ENCODE measurements around the gene MAF. TPM values are rescaled to one million over a fixed set of nuclear protein-coding genes. Genes with fewer than 3 reads are reported as not detected.

Gene MAF
- total RNA-seq, 1 experiment from 2014 or later = 0.06 TPM

DNA sequence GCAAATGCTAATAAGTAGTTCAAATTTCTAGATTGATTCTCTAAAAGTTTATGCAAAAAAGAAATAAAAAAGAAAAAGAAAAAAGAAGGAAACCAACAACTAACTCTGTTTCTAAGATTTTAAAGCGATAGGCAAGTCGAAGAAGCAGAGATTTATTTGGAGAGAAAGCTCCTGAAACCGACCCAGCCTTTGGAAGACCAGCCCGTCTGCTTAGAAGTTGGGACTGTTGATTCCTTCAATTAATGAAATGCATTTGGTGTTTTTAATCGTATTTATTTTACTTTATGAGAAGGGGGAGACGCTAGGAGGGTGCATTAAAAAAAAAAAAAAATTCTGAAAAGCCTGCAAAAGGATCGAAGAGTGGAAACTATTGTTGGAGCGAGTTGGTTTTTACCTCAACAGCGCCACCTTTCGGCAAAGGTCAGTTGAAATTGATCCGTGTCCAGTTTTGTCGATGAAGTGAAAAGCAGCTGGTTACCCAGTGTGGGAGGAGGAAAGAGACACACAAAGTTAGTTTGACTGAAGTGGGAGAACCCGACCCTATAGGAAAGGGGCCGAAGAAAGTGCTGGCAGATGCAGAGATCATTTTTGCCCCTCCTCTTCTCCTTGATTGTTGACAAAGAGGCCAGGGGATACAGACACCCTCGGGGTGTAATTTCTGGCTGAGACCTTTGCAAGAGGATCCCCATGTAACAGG, 1.5 kb upstream of the MAF start:
- H3K4me3 ChIP-seq (ENCODE audit: low read depth, low read length, poor library complexity, severe bottlenecking) = peak overlapping the region; percentile 37
- intact Hi-C loops (cut with micrococcal nuclease; ENCODE audit: unreplicated experiment) = loop anchor here (2.0 to 10.0 kb wide), 2 partner anchors 1479 to 1927 kb away; no protein-coding TSS in a partner anchor
- H3K9me3 ChIP-seq (ENCODE audit: low read depth, low read length, poor library complexity, severe bottlenecking) = no peaks in the 10 kb centered on the region
- no peak for TF ChIP-seq EZH2 (IDR thresholded peaks at IDR 0.05; ENCODE audit: borderline replicate concordance, low read depth, low read length, poor library complexity, severe bottlenecking)
- TF ChIP-seq, protein P1, sequence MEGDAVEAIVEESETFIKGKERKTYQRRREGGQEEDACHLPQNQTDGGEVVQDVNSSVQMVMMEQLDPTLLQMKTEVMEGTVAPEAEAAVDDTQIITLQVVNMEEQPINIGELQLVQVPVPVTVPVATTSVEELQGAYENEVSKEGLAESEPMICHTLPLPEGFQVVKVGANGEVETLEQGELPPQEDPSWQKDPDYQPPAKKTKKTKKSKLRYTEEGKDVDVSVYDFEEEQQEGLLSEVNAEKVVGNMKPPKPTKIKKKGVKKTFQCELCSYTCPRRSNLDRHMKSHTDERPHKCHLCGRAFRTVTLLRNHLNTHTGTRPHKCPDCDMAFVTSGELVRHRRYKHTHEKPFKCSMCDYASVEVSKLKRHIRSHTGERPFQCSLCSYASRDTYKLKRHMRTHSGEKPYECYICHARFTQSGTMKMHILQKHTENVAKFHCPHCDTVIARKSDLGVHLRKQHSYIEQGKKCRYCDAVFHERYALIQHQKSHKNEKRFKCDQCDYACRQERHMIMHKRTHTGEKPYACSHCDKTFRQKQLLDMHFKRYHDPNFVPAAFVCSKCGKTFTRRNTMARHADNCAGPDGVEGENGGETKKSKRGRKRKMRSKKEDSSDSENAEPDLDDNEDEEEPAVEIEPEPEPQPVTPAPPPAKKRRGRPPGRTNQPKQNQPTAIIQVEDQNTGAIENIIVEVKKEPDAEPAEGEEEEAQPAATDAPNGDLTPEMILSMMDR (conservative IDR thresholded peaks at IDR 0.05; ENCODE audit: low read depth, low read length) = peak; percentile 81
- peaks cover 16% of the 10 kb centered on the region for H3K4me1 ChIP-seq (ENCODE audit: insufficient read depth, low read length, poor library complexity, severe bottlenecking)
- ChIA-PET CTCF (interaction anchor here (0.7 kb wide), 5 partner anchors 119 to 1954 kb away, joined by 3 to 5 read pairs (median 4); no protein-coding TSS in a partner anchor), POLR2A (ENCODE audit: low non-redundant PET) (no interaction called here)
- DNase-seq (ENCODE audit: low spot score) = peak; percentile 70
- no TSS peak for BruUV-seq (replicated peaks)
- no peak overlapping the region for H3K27ac ChIP-seq (ENCODE audit: low read depth, low read length, poor library complexity, severe bottlenecking)
- no peaks in the 10 kb centered on the region for H3K36me3 ChIP-seq (ENCODE audit: insufficient read depth, low read length, poor library complexity, severe bottlenecking)
- peaks cover 73% of the 10 kb centered on the region for H3K27me3 ChIP-seq (replicated peaks; ENCODE audit: insufficient read depth, low read depth, low read length, poor library complexity)

DNA sequence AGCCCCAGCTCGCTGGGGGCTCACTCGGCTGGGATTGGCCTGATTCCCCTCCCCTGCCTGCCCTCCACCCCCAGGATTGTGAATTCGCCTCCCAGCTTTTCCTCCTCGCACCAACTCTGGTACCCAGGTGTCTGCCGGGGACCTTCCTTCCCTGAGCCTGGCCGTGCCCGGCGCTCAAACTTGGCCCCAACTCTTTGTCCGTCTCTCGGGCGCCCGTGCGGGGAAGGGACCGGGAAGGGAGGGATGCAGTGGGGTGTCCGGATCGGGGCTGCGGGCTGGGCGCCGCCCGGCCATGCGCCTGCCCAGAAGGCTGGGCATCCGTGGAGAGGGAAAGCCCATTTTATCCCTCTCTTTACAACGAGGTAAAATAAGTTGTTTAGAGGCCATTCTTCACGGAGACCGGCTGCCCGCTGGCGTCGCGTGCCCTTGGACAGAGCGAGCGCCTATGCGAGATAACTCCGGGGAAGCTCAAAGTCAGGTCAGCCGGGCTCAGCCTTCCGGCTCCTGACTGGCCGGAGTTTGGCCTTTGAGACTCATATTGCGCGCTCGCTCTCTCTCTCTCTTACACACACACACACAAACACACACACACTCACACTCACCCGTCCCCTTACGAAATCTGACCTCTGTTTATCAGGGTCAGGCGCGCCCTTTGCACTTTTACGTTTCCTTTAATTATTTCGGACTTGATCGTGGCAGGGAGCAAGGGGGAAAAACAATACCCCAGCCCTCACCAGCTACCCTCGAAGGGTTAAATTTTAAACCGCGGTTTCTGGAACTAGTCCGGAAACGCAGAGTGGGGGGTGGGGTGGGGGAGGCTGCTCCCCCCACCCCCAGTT, 774 bp upstream of the MAF start:
- no peaks in the 10 kb centered on the region for H3K9me3 ChIP-seq (ENCODE audit: low read depth, low read length, poor library complexity, severe bottlenecking)
- no peaks in the 10 kb centered on the region for H3K36me3 ChIP-seq (ENCODE audit: insufficient read depth, low read length, poor library complexity, severe bottlenecking)
- no TSS peak for BruUV-seq (replicated peaks)
- no peak for DNase-seq (ENCODE audit: low spot score)
- H3K4me1 ChIP-seq (ENCODE audit: insufficient read depth, low read length, poor library complexity, severe bottlenecking) = peaks cover 16% of the 10 kb centered on the region
- no peak for TF ChIP-seq EZH2 (IDR thresholded peaks at IDR 0.05; ENCODE audit: borderline replicate concordance, low read depth, low read length, poor library complexity, severe bottlenecking)
- intact Hi-C loops (cut with micrococcal nuclease; ENCODE audit: unreplicated experiment) = loop anchor here (10.0 kb wide), 1 partner anchor 1927 kb away; no protein-coding TSS in a partner anchor
- ChIA-PET POLR2A (ENCODE audit: low non-redundant PET) (no interaction called here), CTCF (interaction anchor here (0.6 kb wide), 1 partner anchor 13 kb away, joined by 3 read pairs; no protein-coding TSS in a partner anchor)
- H3K4me3 ChIP-seq (ENCODE audit: low read depth, low read length, poor library complexity, severe bottlenecking) = peak overlapping the region; percentile 37
- H3K27me3 ChIP-seq (replicated peaks; ENCODE audit: insufficient read depth, low read depth, low read length, poor library complexity) = peaks cover 75% of the 10 kb centered on the region
- no peak overlapping the region for H3K27ac ChIP-seq (ENCODE audit: low read depth, low read length, poor library complexity, severe bottlenecking)

DNA sequence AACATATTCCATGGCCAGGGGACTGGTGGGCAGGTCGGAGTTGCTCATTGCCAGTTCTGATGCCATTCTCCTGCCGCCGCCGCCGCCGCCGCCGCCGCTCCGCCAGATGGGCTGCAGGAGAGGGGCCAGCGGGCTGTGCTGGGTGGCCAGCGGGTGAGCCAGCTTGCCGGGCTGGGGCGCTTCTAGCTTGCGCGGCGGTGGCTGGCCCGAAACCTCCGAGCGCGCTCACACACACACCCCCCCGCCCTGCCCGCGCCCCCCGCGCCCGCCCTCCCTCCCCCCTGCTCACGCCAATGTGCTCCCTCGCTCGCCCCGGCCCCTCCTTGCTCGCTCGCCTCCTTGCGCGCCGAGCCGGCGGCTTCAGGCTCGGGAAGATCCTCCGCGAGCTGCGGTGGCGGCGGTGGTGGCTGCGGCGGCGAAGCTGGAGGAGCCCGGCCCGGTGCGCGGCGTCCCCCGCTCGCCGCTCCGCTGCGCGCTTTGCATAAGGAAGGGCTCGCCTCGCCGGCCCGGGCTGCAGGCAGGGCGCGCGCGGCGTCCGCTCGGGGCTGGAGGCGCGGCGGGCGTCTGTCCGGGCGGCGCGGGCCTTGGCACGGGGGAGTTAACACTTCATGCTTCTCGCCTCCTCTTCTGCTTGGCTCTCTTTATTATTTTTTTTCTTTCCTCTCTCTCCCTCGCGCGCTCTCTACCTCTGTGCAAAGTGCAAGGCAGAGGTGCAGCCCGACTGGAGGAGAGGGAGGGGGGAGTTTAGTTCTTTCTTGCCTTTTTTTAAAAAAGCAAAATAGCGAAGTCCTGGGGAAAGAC, 500 bp downstream of the MAF start:
- intact Hi-C loops (cut with micrococcal nuclease; ENCODE audit: unreplicated experiment) = loop anchor here (10.0 kb wide), 1 partner anchor 1925 kb away; no protein-coding TSS in a partner anchor
- H3K9me3 ChIP-seq (ENCODE audit: low read depth, low read length, poor library complexity, severe bottlenecking) = no peaks in the 10 kb centered on the region
- TF ChIP-seq, protein P1 (conservative IDR thresholded peaks at IDR 0.05; ENCODE audit: low read depth, low read length) = no peak
- H3K27ac ChIP-seq (ENCODE audit: low read depth, low read length, poor library complexity, severe bottlenecking) = no peak overlapping the region
- peak; percentile 38 for DNase-seq (ENCODE audit: low spot score)
- H3K36me3 ChIP-seq (ENCODE audit: insufficient read depth, low read length, poor library complexity, severe bottlenecking) = no peaks in the 10 kb centered on the region
- peaks cover 71% of the 10 kb centered on the region for H3K27me3 ChIP-seq (replicated peaks; ENCODE audit: insufficient read depth, low read depth, low read length, poor library complexity)
- H3K4me1 ChIP-seq (ENCODE audit: insufficient read depth, low read length, poor library complexity, severe bottlenecking) = peaks cover 16% of the 10 kb centered on the region
- BruUV-seq (replicated peaks) = no TSS peak
- H3K4me3 ChIP-seq (ENCODE audit: low read depth, low read length, poor library complexity, severe bottlenecking) = peak overlapping the region; percentile 37
- CTCF ChIA-PET = no interaction called here
- POLR2A ChIA-PET (ENCODE audit: low non-redundant PET) = no interaction called here

Data from A673 (cell line).